HepG2 (cell line): ENCODE results near the gene PSMA7. TPM values are rescaled to one million over a fixed set of nuclear protein-coding genes. Genes with fewer than 3 reads are reported as not detected.

Source experiments
- DR1 ChIP-seq: sonication (generic); formaldehyde crosslinking; IDR thresholded peaks from 2 replicates; pipeline ENCODE4 v1.8.0; 2021; ENCODE audit warnings: mild to moderate bottlenecking, missing genetic modification reagents, inconsistent platforms
- EEA1 ChIP-seq: sonication (generic); formaldehyde crosslinking; IDR thresholded peaks from 2 replicates; pipeline ENCODE4 v1.5.1; 2020; ENCODE audit warnings: mild to moderate bottlenecking, missing genetic modification reagents, borderline replicate concordance
- KDM5A ChIP-seq: fragments of 200-600 bp; sonication (generic); IDR thresholded peaks from 2 replicates; pipeline ENCODE4 v1.7.0; 2018; ENCODE audit warnings: antibody characterized with exemption, mild to moderate bottlenecking, low read length, borderline replicate concordance
- LCORL ChIP-seq, 2 experiments: fragments of 450-650 bp in 1 of 2; sonication (generic) in 1 of 2; formaldehyde crosslinking in 1 of 2; IDR thresholded peaks; 2 replicates each; pipeline versions ENCODE4 v1.5.0 to v1.6.1; 2017 to 2020; ENCODE audit warnings: antibody characterized with exemption in 1 of 2, missing genetic modification reagents in 1 of 2
- NFKBIZ ChIP-seq: IDR thresholded peaks from 2 replicates; pipeline ENCODE4 v1.6.1; 2018; ENCODE audit warnings: missing genetic modification reagents, missing compliant biosample characterization
- PCBP2 ChIP-seq: fragments of 200-400 bp; formaldehyde crosslinking; optimal IDR thresholded peaks from 2 replicates; pipeline ENCODE3; 2018; ENCODE audit warnings: low read length, low read depth; ENCODE audit not compliant: poor library complexity, severe bottlenecking
- PHB2 ChIP-seq: fragments of 450-650 bp; IDR thresholded peaks from 2 replicates; pipeline ENCODE4 v1.6.1; 2018; ENCODE audit not compliant: partially characterized antibody
- RARG ChIP-seq: sonication (generic); formaldehyde crosslinking; IDR thresholded peaks from 2 replicates; pipeline ENCODE4 v1.4.0; 2020; ENCODE audit warnings: low read depth, mild to moderate bottlenecking, missing genetic modification reagents
- RELA ChIP-seq: sonication (generic); formaldehyde crosslinking; IDR thresholded peaks from 2 replicates; pipeline ENCODE4 v1.4.0; 2020; ENCODE audit warnings: missing genetic modification reagents
- SMAD3 ChIP-seq: sonication (generic); formaldehyde crosslinking; IDR thresholded peaks from 2 replicates; pipeline ENCODE4 v1.4.0; 2020; ENCODE audit warnings: missing genetic modification reagents
- ZFP90 ChIP-seq: sonication (generic); formaldehyde crosslinking; IDR thresholded peaks from 2 replicates; pipeline ENCODE4 v1.8.0; 2022; ENCODE audit warnings: missing genetic modification reagents, mild to moderate bottlenecking, inconsistent platforms, borderline replicate concordance
- ZNF709 ChIP-seq: sonication (generic); formaldehyde crosslinking; IDR thresholded peaks from 2 replicates; pipeline ENCODE4 v1.5.0; 2020; ENCODE audit warnings: mild to moderate bottlenecking, missing genetic modification reagents
- ZSCAN22 ChIP-seq: sonication (generic); formaldehyde crosslinking; IDR thresholded peaks from 2 replicates; pipeline ENCODE4 v1.4.0; 2020; ENCODE audit warnings: mild to moderate bottlenecking, missing genetic modification reagents
- polyA plus RNA-seq, 8 experiments: library from polyadenylated mRNA; depleted of rRNA in 3 of 8; stranded (reverse) in 7 of 8; unstranded in 1 of 8; fragments of >200 nt; fragmentation: Illumina TruSeq in 4 of 8; extraction: Trizol in 4 of 8; gene quantifications; 2 replicates each; pipeline versions ENCODE4 v1.2.1 to v1.2.3, GENCODE V29; 2011 to 2016; ENCODE audit warnings: low read depth in 4 of 8, missing spikeins in 1 of 8, mixed read lengths in 1 of 8; ENCODE audit not compliant: insufficient read depth in 1 of 8
- total RNA-seq, 5 experiments: library from RNA; depleted of rRNA; stranded (reverse); fragments of >200 nt; fragmentation: Illumina TruSeq; extraction: Trizol; gene quantifications; 2 replicates each; pipeline ENCODE4 v1.2.3, GENCODE V29; 2016; ENCODE audit warnings: low read depth in 1 of 5
- TF ChIP-seq, protein P1 (sequence below), 2 experiments: IDR thresholded peaks; 2 replicates each; pipeline ENCODE4 v1.6.1; 2011 to 2012; ENCODE audit warnings: low read length in 2 of 2, borderline replicate concordance in 1 of 2, low read depth in 1 of 2, mild to moderate bottlenecking in 1 of 2, moderate library complexity in 1 of 2
- TF ChIP-seq, protein P2 (sequence below): IDR thresholded peaks from 2 replicates; pipeline ENCODE4 v1.6.1; 2012; ENCODE audit warnings: low read depth, low read length, improper control_type of control experiment
- TF ChIP-seq, protein P3 (sequence below): sonication (generic); formaldehyde crosslinking; IDR thresholded peaks from 2 replicates; pipeline ENCODE4 v1.5.1; 2020; ENCODE audit warnings: missing genetic modification reagents, mild to moderate bottlenecking, borderline replicate concordance
- TF ChIP-seq, protein P4 (sequence below): sonication (generic); formaldehyde crosslinking; IDR thresholded peaks from 2 replicates; pipeline ENCODE4 v1.9.0; 2021; ENCODE audit warnings: missing genetic modification reagents, borderline replicate concordance
- TF ChIP-seq, protein P5 (sequence below): sonication (generic); formaldehyde crosslinking; IDR thresholded peaks from 2 replicates; pipeline ENCODE4 v1.4.0; 2020; ENCODE audit warnings: missing genetic modification reagents

The PSMA7 gene
- total and polyA plus RNA-seq, 2 of the 13 experiments (the other 11 are each of a cell fraction or from before 2014, with no cell fraction given), result 531 to 631 TPM

DNA sequence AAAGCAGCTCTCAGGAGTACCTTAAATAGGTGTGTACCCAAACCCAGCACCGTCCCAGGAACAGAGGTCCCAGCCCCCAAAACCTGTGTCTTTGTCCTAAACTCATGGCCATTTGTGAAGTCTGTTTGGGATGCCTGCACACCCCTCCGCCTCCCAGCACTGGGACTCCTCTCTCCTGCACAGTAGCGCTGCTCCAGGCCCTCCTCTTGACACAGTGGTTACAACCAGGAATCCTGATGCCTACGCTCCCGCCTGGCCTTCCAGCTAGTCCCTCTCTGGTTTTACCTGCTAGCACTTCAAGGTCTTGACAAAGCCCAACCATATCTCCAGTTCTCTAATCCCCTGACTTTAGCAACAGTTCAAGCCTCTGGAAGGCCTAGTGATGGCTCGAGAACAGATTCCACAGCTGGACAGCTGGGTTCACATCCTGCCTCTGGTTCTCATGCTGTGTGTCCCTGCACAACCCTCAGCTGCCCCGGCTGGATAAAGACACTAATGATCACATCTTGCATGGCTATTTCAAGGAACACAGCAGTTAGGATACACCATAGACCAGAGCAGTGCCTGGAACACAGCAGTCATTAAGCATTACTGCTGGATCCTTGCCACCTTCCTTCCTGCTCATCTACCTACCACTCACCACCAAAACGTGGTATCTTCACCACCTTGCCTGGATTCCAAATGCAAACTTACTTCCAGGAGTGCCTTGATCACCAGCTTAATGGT is 5.6 kb downstream of the PSMA7 start (continued):
- TF ChIP-seq RELA (CRISPR knock-in tag) (no peak), LCORL (IDR thresholded peaks at IDR 0.05) (no peak), LCORL (CRISPR knock-in tag; IDR thresholded peaks at IDR 0.05) (no peak), KDM5A (no peak), PHB2 (no peak), SMAD3 (CRISPR knock-in tag) (no peak), ZFP90 (no peak), NFKBIZ (CRISPR knock-in tag) (no peak), ZNF709 (CRISPR knock-in tag) (no peak), DR1 (no peak), PCBP2 (no peak), ZSCAN22 (CRISPR knock-in tag) (no peak), EEA1 (no peak), RARG (no peak)
- TF ChIP-seq, protein P1, sequence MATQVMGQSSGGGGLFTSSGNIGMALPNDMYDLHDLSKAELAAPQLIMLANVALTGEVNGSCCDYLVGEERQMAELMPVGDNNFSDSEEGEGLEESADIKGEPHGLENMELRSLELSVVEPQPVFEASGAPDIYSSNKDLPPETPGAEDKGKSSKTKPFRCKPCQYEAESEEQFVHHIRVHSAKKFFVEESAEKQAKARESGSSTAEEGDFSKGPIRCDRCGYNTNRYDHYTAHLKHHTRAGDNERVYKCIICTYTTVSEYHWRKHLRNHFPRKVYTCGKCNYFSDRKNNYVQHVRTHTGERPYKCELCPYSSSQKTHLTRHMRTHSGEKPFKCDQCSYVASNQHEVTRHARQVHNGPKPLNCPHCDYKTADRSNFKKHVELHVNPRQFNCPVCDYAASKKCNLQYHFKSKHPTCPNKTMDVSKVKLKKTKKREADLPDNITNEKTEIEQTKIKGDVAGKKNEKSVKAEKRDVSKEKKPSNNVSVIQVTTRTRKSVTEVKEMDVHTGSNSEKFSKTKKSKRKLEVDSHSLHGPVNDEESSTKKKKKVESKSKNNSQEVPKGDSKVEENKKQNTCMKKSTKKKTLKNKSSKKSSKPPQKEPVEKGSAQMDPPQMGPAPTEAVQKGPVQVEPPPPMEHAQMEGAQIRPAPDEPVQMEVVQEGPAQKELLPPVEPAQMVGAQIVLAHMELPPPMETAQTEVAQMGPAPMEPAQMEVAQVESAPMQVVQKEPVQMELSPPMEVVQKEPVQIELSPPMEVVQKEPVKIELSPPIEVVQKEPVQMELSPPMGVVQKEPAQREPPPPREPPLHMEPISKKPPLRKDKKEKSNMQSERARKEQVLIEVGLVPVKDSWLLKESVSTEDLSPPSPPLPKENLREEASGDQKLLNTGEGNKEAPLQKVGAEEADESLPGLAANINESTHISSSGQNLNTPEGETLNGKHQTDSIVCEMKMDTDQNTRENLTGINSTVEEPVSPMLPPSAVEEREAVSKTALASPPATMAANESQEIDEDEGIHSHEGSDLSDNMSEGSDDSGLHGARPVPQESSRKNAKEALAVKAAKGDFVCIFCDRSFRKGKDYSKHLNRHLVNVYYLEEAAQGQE (IDR thresholded peaks at IDR 0.05; ENCODE audit: borderline replicate concordance in 1 of 2, low read depth in 1 of 2, low read length in 2 of 2), result no peak
- TF ChIP-seq, protein P2, sequence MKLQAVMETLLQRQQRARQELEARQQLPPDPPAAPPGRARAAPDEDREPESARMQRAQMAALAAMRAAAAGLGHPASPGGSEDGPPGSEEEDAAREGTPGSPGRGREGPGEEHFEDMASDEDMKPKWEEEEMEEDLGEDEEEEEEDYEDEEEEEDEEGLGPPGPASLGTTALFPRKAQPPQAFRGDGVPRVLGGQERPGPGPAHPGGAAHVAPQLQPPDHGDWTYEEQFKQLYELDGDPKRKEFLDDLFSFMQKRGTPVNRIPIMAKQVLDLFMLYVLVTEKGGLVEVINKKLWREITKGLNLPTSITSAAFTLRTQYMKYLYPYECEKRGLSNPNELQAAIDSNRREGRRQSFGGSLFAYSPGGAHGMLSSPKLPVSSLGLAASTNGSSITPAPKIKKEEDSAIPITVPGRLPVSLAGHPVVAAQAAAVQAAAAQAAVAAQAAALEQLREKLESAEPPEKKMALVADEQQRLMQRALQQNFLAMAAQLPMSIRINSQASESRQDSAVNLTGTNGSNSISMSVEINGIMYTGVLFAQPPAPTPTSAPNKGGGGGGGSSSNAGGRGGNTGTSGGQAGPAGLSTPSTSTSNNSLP, result no peak
- TF ChIP-seq, protein P3, sequence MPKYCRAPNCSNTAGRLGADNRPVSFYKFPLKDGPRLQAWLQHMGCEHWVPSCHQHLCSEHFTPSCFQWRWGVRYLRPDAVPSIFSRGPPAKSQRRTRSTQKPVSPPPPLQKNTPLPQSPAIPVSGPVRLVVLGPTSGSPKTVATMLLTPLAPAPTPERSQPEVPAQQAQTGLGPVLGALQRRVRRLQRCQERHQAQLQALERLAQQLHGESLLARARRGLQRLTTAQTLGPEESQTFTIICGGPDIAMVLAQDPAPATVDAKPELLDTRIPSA (CRISPR knock-in tag), result no peak
- TF ChIP-seq, protein P4, sequence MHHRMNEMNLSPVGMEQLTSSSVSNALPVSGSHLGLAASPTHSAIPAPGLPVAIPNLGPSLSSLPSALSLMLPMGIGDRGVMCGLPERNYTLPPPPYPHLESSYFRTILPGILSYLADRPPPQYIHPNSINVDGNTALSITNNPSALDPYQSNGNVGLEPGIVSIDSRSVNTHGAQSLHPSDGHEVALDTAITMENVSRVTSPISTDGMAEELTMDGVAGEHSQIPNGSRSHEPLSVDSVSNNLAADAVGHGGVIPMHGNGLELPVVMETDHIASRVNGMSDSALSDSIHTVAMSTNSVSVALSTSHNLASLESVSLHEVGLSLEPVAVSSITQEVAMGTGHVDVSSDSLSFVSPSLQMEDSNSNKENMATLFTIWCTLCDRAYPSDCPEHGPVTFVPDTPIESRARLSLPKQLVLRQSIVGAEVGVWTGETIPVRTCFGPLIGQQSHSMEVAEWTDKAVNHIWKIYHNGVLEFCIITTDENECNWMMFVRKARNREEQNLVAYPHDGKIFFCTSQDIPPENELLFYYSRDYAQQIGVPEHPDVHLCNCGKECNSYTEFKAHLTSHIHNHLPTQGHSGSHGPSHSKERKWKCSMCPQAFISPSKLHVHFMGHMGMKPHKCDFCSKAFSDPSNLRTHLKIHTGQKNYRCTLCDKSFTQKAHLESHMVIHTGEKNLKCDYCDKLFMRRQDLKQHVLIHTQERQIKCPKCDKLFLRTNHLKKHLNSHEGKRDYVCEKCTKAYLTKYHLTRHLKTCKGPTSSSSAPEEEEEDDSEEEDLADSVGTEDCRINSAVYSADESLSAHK (CRISPR knock-in tag), result no peak
- TF ChIP-seq, protein P5, sequence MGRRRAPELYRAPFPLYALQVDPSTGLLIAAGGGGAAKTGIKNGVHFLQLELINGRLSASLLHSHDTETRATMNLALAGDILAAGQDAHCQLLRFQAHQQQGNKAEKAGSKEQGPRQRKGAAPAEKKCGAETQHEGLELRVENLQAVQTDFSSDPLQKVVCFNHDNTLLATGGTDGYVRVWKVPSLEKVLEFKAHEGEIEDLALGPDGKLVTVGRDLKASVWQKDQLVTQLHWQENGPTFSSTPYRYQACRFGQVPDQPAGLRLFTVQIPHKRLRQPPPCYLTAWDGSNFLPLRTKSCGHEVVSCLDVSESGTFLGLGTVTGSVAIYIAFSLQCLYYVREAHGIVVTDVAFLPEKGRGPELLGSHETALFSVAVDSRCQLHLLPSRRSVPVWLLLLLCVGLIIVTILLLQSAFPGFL (CRISPR knock-in tag), result no peak
